Panc1 (cell line): ENCODE results near the gene MSX1. TPM values are rescaled to one million over a fixed set of nuclear protein-coding genes. Genes with fewer than 3 reads are reported as not detected.

Experiments
- ATAC-seq: fragments of 200-7000 bp; cut with Tn5 transposase; 2 replicates; pipeline ENCODE4 v1.9.1; 2020; ENCODE audit warnings: mild to moderate bottlenecking, moderate library complexity
- BruUV-seq: library from RNA; stranded (reverse); fragments of 400-500 nt; replicated peaks from 2 replicates; lab custom pipeline; 2021; lab: Mats Ljungman, UMichigan
- CTCF ChIA-PET: fragments of 300-600 bp; sonication (Branson Sonifier 250); formaldehyde crosslinking; loops from one replicate; lab custom pipeline; 2022; ENCODE audit warnings: antibody characterized with exemption; lab: Charles Lee
- POLR2A ChIA-PET: fragments of 300-600 bp; sonication (Branson Sonifier 250); formaldehyde crosslinking; loops from one replicate; lab custom pipeline; 2022; ENCODE audit warnings: antibody characterized with exemption; lab: Charles Lee
- DNase-seq: peaks from one replicate; pipeline ENCODE4 v3.0.0-alpha.2; 2010; ENCODE audit warnings: low read depth, low spot score
- H3K27ac ChIP-seq: 2 replicates; pipeline ENCODE4 v1.5.1; 2011; ENCODE audit warnings: mild to moderate bottlenecking, low read length, inconsistent platforms
- H3K27me3 ChIP-seq: fragments of 200-500 bp; sonication (Bioruptor generic); 2 replicates; pipeline ENCODE4 v1.6.0; 2014; ENCODE audit warnings: low read length, inconsistent platforms; ENCODE audit not compliant: control insufficient read depth, insufficient read depth
- H3K36me3 ChIP-seq: fragments of 200-500 bp; sonication (Bioruptor generic); 2 replicates; pipeline ENCODE4 v1.5.1; 2014; ENCODE audit warnings: inconsistent platforms, mild to moderate bottlenecking, low read length, moderate library complexity; ENCODE audit not compliant: control insufficient read depth, insufficient read depth
- H3K4me1 ChIP-seq: 2 replicates; pipeline ENCODE4 v1.5.1; 2011; ENCODE audit warnings: inconsistent platforms, mild to moderate bottlenecking, low read length, moderate library complexity; ENCODE audit not compliant: control insufficient read depth, insufficient read depth
- H3K4me3 ChIP-seq, 2 experiments: 2 replicates each; pipeline ENCODE4 v1.5.1; 2011 to 2012; ENCODE audit warnings: low read depth in 2 of 2, low read length in 2 of 2, mild to moderate bottlenecking in 2 of 2, inconsistent platforms in 1 of 2, moderate library complexity in 1 of 2
- H3K9me3 ChIP-seq: fragments of 200-500 bp; sonication (Bioruptor generic); 2 replicates; pipeline ENCODE4 v1.5.1; 2014; ENCODE audit warnings: low read depth, mild to moderate bottlenecking, inconsistent platforms, low read length, moderate library complexity; ENCODE audit not compliant: control insufficient read depth, insufficient read depth
- CTCF ChIP-seq: fragments of 450-650 bp; IDR thresholded peaks from 2 replicates; pipeline ENCODE4 v1.5.1; 2017; ENCODE audit warnings: mild to moderate bottlenecking
- POLR2AphosphoS5 ChIP-seq: IDR thresholded peaks from 2 replicates; pipeline ENCODE4 v1.6.1; 2012; ENCODE audit warnings: mild to moderate bottlenecking, low read depth, low read length, moderate library complexity
- REST ChIP-seq, 2 experiments: IDR thresholded peaks; 2 replicates each; pipeline ENCODE4 v1.6.1; 2011 to 2012; ENCODE audit warnings: low read depth in 2 of 2, control low read depth in 1 of 2, low read length in 1 of 2, mild to moderate bottlenecking in 1 of 2, moderate library complexity in 1 of 2; ENCODE audit not compliant: insufficient read depth in 1 of 2
- SIN3A ChIP-seq: IDR thresholded peaks from 2 replicates; pipeline ENCODE4 v1.6.1; 2012; ENCODE audit warnings: low read depth, mild to moderate bottlenecking, low read length, moderate library complexity, borderline replicate concordance; ENCODE audit not compliant: insufficient read depth
- TCF7L2 ChIP-seq: IDR thresholded peaks from 2 replicates; pipeline ENCODE4 v1.6.1; 2011; ENCODE audit warnings: mild to moderate bottlenecking, low read depth, low read length, inconsistent platforms
- in situ Hi-C: cut with HindIII; loops from 2 replicates; pipeline ENCODE4 v1.10.0; 2016; ENCODE audit warnings: low sequenced_read_pairs, low pct_unique_long_range_greater_than_20kb
- intact Hi-C: fragments of 100-400 bp; cut with micrococcal nuclease; formaldehyde crosslinking; loops from one replicate; pipeline ENCODE4 v1.10.0; 2022; ENCODE audit not compliant: unreplicated experiment
- total RNA-seq: library from RNA; stranded (reverse); gene quantifications from one replicate; pipeline ENCODE4 v1.2.1, GENCODE V29; 2021; ENCODE audit not compliant: unreplicated experiment

The MSX1 gene
- total RNA-seq, 1 experiment from 2014 or later, result 3.4 TPM

- DNase-seq, result no peak
- intact Hi-C loops, result no loop called here
- Histone ChIP-seq H3K27ac (no peak overlapping the region), H3K4me1 (peaks cover 3% of the 10 kb centered on the region; the same call in 1 of the 2 replicates), H3K9me3 (no peaks in the 10 kb centered on the region), H3K4me3 (no peak overlapping the region), H3K36me3 (no peaks in the 10 kb centered on the region), H3K27me3 (no peaks in the 10 kb centered on the region; the same call in 1 of the 2 replicates)
- ChIA-PET POLR2A (no interaction called here), CTCF (no interaction called here)
- TF ChIP-seq CTCF, result no peak
- no peak for TF ChIP-seq SIN3A
- no peak for TF ChIP-seq REST (IDR thresholded peaks at IDR 0.05; ENCODE audit: insufficient read depth in 1 of 2, low read depth in 2 of 2, low read length in 1 of 2)
- TF ChIP-seq POLR2AphosphoS5, result no peak
- no peak for TF ChIP-seq TCF7L2
- no peak for ATAC-seq
- in situ Hi-C loops, result no loop called here
- BruUV-seq, result no TSS peak
These were observed 10.4 kb upstream of the MSX1 start for GRCh38 chr4:4849106-4849505.

DNA sequence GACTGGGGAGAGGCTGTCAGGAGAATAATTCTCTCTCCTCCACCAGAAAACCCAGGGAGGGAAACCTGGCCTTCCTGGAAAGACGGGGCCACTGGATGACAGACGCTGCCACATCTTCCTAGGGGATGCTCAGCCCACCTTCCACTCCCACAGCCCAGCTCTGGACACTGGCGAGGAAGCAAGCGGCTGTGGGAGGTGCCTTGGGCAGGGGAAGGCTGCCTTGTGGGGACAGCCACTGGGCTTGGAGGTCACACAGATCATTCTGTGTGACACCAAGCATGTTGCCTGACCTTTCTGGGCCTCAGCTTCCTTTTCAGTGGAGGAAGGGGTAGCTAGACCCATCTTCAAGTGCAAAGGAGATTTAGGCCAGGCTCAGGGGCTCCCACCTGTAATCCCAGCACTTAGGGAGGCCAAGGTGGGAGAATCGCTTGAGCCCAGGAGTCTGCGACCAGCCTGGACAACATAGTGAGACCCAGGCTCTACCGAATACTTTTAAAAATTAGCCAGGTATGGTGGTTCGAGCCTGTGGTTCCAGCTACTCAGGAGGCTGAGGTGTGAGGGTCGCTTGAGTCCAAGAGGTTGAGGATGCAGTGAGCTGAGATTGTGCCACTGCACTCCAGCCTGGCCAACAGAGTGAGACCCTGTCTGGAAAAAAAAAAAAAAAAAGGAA lies 9.8 kb upstream of the MSX1 start:
- no TSS peak for BruUV-seq
- TF ChIP-seq SIN3A, result no peak
- no peak for TF ChIP-seq CTCF
- no peak for TF ChIP-seq REST (IDR thresholded peaks at IDR 0.05; ENCODE audit: insufficient read depth in 1 of 2, low read depth in 2 of 2, low read length in 1 of 2)
- TF ChIP-seq TCF7L2, result no peak
- TF ChIP-seq POLR2AphosphoS5, result no peak
- Histone ChIP-seq H3K27me3 (no peaks in the 10 kb centered on the region; the same call in 1 of the 2 replicates), H3K27ac (no peak overlapping the region), H3K36me3 (no peaks in the 10 kb centered on the region), H3K4me1 (peaks cover 3% of the 10 kb centered on the region; the same call in 1 of the 2 replicates), H3K9me3 (no peaks in the 10 kb centered on the region), H3K4me3 (no peak overlapping the region)
- POLR2A ChIA-PET, result interaction anchor here (0.6 kb wide), 1 partner anchor 26 kb away, joined by 4 read pairs; no protein-coding TSS in a partner anchor
- no peak for ATAC-seq
- intact Hi-C loops (no loop called here), in situ Hi-C loops (no loop called here)
- CTCF ChIA-PET, result interaction anchor here (0.6 kb wide), 1 partner anchor 18 kb away, joined by 5 read pairs; no protein-coding TSS in a partner anchor
- DNase-seq, result no peak
